NCI-H526 (cell line): Measurements from ENCODE around the gene SLC4A1.

Experiments
- DNase-seq, 2 experiments: peaks; one replicate each; lab custom pipeline; 2025; lab: John Stamatoyannopoulos, UW

The SLC4A1 gene

DNA sequence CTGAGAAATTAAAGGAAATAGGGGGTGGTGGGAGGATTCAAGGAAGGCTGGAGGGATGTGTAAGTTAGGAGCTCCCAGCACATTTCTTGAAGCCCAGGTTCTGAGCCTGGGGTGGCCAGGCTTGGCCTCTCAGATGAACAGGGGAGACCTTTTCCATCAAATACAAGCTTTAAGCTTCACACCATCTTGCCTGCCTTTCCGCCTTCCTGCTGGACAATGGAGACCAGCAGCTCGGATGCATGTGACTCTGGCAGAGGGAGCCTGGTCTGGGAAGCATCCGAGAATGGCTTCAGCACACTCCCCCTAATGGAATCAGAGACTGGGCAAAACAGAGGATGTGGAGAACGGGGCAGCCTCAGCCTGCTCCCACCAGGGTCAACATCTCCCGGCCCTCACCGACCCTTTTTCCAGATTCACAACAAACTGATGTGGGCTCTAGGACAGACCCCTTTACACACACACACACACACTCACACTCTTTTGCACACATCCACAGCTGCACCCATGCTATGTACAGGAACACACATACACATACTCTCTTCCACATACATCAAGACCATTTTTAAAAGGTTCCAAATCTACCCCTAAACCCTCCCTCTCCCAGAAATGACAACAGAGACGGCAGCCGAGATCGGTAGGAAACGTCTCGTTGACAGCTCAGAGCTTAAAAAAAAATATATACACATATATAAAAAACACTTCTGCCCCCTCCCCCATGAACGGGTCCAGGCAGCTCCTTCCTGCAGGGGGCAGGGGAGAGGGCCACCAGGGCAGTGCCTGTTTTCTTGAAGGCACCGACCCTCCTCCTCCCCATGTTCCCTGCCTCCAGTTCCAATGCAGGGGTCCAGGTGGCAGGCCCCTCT, 61.7 kb downstream of the SLC4A1 start:
- no peak for DNase-seq

DNA sequence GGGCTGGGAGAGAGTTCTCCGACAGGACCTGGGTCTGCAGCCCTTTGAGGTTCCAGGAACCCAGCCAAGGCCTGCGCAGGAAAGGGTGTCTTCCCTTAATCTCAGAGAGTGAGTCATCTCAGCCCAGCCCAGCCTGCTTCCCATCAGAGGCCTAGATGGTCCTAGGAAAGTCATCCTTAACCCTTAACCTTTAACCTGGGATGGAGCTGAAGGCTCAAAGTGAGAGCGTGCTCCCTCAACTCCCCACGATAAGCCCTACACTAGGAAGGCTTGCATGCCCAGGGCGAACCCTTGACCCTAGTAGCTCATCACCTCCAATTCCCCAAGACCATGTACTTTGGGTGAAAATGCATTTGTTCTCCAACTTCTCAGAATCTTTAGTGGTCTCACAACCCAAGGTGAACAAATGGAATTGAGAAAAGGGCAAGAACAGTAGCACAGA, 63.5 kb downstream of the SLC4A1 start:
- DNase-seq, result no peak

DNA sequence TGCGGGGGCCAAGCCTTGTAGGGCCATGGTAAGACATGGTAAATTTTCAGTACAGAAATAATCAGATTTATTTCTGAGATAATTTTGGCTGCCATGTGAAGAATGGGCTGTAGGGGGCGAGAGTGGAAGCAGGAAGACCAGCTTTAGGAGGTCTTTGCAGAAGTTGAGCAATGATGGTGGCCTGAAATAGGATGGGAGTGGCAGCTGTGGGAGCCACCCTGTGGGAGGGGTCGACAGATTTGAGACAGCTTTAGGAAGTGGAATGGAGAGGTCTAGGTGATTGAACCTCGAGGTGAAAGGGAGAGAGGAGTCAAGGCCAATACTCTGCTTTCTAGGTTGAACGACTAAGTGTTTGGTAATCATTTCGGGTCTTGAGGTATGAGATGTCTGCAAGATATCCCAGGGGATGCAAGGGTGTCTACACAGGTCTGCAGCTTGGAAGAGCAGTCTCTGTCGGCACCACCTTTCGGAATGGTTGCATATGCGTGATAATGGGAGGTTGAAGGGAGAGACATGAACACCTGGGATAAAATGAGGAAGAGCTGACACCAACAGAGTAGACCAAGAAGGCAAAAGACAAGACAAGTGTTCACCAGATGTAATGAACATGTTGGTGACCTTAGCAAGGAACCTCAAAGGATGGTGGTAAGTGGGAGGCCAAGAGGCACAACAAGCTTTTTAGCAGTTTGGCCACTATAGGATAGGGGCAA, 64.0 kb downstream of the SLC4A1 start:
- peak; percentile 66 to 87 for DNase-seq

DNA sequence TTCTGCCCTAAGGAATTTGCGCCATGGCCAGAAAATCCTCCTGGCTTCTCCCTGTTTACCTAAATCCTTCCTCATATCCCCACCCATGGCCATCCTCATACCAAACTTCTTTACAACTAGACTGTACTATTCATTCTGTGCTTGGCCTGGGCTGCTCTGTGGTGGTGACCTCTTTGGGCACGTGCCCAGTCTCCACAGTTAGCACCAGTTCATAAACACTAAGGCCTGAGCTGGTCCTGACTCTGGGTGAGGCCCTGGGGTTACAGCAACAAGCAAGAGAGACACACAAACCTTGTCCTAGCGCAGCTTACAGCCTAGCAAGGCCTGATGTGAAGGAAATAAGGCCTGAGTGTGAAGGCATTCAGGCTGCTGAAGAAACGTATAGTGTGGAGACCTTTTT, 65.2 kb downstream of the SLC4A1 start:
- no peak for DNase-seq

DNA sequence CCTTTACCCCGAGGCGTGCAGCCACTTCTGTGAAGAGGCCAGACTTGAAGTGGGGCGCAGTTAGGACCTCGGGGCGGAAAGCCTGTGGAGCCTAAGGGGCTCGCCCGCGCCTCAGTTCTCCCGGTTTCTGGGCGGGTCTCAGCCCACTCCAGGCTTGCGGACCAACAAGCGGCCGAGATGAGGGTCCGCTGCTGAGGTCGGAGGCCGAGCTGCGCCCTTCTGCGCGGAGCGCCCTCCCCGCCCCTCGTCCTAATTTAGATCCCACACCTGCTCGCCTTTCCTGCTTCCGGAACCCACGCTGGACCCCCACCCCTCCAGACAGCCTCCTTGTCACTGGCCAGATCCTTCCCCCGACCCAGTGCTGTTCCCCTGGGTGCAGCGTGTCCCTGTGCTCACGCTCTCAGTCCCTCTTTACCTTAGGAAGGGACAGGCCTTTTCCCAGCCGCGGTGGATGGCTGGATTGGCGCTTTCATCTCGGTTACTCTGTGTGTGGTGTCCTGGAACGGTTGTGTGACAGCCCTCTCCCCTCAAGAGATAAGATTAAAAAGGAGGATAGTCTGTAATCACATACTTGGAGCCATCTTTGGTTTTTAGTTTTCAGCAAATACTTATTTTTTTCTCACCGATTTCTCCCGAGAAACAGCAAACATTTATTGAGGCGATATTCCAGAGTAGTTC, 67.3 kb downstream of the SLC4A1 start:
- peak in 1 of 2 experiments; percentile 67 for DNase-seq

DNA sequence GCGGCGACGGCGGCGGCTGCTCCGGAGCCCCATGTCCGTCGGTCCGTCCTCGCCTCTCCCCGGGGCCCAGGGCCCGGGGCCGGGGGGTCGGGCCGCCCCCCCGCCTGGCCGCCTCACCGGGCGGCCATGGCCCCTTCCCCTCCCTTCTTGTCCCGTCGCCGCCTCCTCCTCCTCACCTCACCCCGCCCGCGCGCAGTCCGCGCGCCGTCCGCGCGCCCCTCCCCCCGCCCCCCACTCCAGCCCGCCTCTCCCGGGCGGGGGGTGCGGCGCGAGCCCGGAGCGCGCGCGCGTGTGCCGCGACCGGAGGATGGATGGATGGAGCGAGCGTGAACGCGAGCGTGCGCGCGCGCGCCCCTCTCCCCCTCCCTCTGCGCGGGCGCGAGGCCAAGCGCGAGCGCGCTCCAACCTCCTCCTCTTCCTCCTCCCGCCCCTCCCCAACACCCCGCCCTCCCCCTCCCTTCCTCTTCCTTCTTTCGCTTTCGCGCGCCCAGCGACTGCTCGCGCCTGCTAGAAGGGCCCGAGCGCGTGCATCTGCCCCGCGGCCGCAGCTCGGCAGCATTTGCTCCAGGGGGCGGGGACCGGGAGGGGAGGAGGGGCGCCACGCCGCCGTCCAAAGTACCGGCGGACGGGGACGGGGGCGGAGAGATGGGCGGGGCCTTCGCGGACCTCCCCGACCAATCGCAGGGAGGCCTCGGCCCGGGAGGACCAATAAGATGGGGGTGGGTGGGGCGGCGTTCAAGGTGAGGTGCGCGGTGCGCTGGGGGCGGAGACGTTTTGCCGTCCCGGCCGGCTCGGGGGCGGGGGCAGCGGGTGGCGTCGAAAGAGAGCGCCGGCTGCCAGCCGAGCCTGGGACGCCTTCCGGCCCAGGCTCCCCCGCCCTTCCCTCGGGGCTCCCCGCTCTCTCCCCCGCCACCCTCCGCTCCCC, 68.1 kb downstream of the SLC4A1 start, which contains the start of gene ATXN7L3:
Gene ATXN7L3 (minus strand): TSS at position 332 of the 925 bp plus-strand sequence. CDS start 1,814 bp downstream, outside the sequence.
- peak; percentile 93 to 100 for DNase-seq

DNA sequence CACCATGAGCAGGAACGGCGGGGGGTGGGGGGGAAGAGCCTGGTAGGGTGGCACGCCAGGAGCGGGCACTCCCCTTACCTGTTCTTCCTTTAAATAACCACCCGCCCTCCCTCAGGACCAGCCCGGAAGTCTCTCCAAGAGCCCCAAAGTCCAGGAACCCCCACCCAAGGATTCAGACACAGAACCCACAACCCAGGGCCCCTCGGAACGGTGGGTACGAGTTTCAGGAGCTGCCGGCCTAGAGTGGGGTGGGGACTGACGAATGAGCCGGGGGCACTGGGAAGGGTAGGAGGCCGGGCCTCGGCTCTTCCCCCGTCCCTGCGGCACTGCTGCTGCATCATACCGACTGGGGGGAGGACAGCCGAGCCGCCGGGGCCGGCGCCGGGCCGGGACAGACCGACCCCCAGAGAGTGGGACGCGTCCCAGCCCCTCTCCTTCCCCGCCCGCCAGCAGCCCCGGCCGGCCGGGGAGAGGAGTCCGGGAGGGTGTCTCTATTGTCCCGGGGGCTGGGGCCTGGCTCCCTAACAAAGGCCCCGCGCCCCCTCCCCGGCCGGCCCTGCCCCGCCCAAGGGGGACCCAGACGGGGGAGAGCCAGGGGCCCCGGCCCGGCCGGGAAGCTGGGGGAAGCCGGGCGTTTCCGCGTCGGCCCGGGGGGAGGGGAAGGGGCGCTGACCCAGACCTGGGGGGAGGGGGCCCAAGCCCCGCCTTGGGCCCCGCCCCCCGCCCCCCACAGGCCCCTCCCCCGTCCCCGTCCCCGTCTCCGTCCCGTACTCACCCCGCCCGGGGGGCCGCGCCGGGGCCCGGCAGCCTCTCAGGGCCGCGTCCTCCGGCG, 69.0 kb downstream of the SLC4A1 start:
- DNase-seq, result peak in 1 of 2 experiments; percentile 79
